Caco-2 (cell line): ENCODE measurements around the gene GALT. TPM values are rescaled to one million over a fixed set of nuclear protein-coding genes. Genes with fewer than 3 reads are reported as not detected.

ENCODE experiments used
- BruUV-seq: library from RNA; stranded (reverse); fragments of 400-500 nt; replicated peaks from 2 replicates; lab custom pipeline; 2021; lab: Mats Ljungman, UMichigan
- CTCF ChIA-PET: fragments of 300-600 bp; sonication (Branson Sonifier 250); formaldehyde crosslinking; loops from one replicate; lab custom pipeline; 2022; ENCODE audit warnings: antibody characterized with exemption; lab: Charles Lee
- POLR2A ChIA-PET: fragments of 300-600 bp; sonication (Branson Sonifier 250); formaldehyde crosslinking; loops from one replicate; lab custom pipeline; 2022; ENCODE audit warnings: antibody characterized with exemption; lab: Charles Lee
- DNase-seq, 2 experiments: peaks; one replicate each; pipeline versions ENCODE4 v3.0.0 to v3.0.0-alpha.2; 2020 to 2022
- H3K27me3 ChIP-seq: replicated peaks from 2 replicates; pipeline ENCODE4 v1.6.0; 2011; ENCODE audit warnings: low read length; ENCODE audit not compliant: control insufficient read depth, insufficient read depth
- H3K36me3 ChIP-seq: 2 replicates; pipeline ENCODE4 v1.5.1; 2011; ENCODE audit warnings: low read length; ENCODE audit not compliant: control insufficient read depth, insufficient read depth
- H3K4me1 ChIP-seq: fragments of 250-450 bp; sonication (Bioruptor Pico); 2 replicates; pipeline ENCODE4 v1.5.1; 2020; ENCODE audit warnings: mild to moderate bottlenecking
- H3K4me3 ChIP-seq: 2 replicates; pipeline ENCODE4 v1.5.1; 2011; ENCODE audit warnings: low read depth, mild to moderate bottlenecking, control low read depth, low read length
- H3K9me3 ChIP-seq: fragments of 250-450 bp; sonication (Bioruptor Pico); 2 replicates; pipeline ENCODE4 v1.5.1; 2020; ENCODE audit warnings: mild to moderate bottlenecking, moderate library complexity
- H3K27ac Mint-ChIP-seq: one replicate; pipeline ENCODE4 v1.8.0; 2022; ENCODE audit warnings: mixed read lengths; ENCODE audit not compliant: unreplicated experiment
- H3K27me3 Mint-ChIP-seq: one replicate; pipeline ENCODE4 v1.8.0; 2022; ENCODE audit warnings: mixed read lengths; ENCODE audit not compliant: insufficient read depth, unreplicated experiment
- H3K36me3 Mint-ChIP-seq: one replicate; pipeline ENCODE4 v1.8.0; 2022; ENCODE audit warnings: mild to moderate bottlenecking, mixed read lengths; ENCODE audit not compliant: insufficient read depth, unreplicated experiment
- H3K4me1 Mint-ChIP-seq: one replicate; pipeline ENCODE4 v1.8.0; 2022; ENCODE audit warnings: low read depth, mixed read lengths; ENCODE audit not compliant: unreplicated experiment
- H3K4me3 Mint-ChIP-seq: one replicate; pipeline ENCODE4 v1.8.0; 2022; ENCODE audit warnings: mild to moderate bottlenecking, moderate library complexity, mixed read lengths; ENCODE audit not compliant: unreplicated experiment
- H3K9me3 Mint-ChIP-seq: one replicate; pipeline ENCODE4 v1.8.0; 2022; ENCODE audit warnings: mixed read lengths; ENCODE audit not compliant: unreplicated experiment
- intact Hi-C: fragments of 100-400 bp; cut with micrococcal nuclease; formaldehyde crosslinking; loops from one replicate; pipeline ENCODE4 v1.10.0; 2022; ENCODE audit not compliant: unreplicated experiment
- total RNA-seq: library from RNA; stranded (reverse); gene quantifications from 2 replicates; pipeline ENCODE4 v1.2.3, GENCODE V29; 2022
- TF ChIP-seq, protein P1 (sequence below), 2 experiments: fragments of 200-600 bp in 1 of 2; IDR thresholded peaks; 1 replicate in 1 of 2; 2 replicates in 1 of 2; pipeline versions ENCODE4 v1.5.1 to v1.8.0; 2011 to 2022; ENCODE audit warnings: antibody characterized with exemption in 1 of 2, control low read depth in 1 of 2, inconsistent platforms in 1 of 2, low read depth in 1 of 2, low read length in 1 of 2, mild to moderate bottlenecking in 1 of 2, moderate library complexity in 1 of 2; ENCODE audit not compliant: insufficient read depth in 1 of 2, severe bottlenecking in 1 of 2, unreplicated experiment in 1 of 2

GALT gene
- total RNA-seq, 1 experiment from 2014 or later: 50.1 TPM

- Mint-ChIP-seq H3K4me1 (peaks cover 6% of the 10 kb centered on the region), H3K9me3 (no peaks in the 10 kb centered on the region), H3K36me3 (no peaks in the 10 kb centered on the region), H3K27me3 (peaks cover 3% of the 10 kb centered on the region), H3K27ac (no peak overlapping the region), H3K4me3 (no peak overlapping the region)
- intact Hi-C loops: no loop called here
- H3K4me1 ChIP-seq: peaks cover 4% of the 10 kb centered on the region; the same call in 1 of the 2 replicates
- POLR2A ChIA-PET: no interaction called here
- no peaks in the 10 kb centered on the region for H3K27me3 ChIP-seq
- TF ChIP-seq, protein P1, sequence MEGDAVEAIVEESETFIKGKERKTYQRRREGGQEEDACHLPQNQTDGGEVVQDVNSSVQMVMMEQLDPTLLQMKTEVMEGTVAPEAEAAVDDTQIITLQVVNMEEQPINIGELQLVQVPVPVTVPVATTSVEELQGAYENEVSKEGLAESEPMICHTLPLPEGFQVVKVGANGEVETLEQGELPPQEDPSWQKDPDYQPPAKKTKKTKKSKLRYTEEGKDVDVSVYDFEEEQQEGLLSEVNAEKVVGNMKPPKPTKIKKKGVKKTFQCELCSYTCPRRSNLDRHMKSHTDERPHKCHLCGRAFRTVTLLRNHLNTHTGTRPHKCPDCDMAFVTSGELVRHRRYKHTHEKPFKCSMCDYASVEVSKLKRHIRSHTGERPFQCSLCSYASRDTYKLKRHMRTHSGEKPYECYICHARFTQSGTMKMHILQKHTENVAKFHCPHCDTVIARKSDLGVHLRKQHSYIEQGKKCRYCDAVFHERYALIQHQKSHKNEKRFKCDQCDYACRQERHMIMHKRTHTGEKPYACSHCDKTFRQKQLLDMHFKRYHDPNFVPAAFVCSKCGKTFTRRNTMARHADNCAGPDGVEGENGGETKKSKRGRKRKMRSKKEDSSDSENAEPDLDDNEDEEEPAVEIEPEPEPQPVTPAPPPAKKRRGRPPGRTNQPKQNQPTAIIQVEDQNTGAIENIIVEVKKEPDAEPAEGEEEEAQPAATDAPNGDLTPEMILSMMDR (IDR thresholded peaks at IDR 0.05; ENCODE audit: insufficient read depth in 1 of 2, low read depth in 1 of 2, low read length in 1 of 2, severe bottlenecking in 1 of 2, unreplicated experiment in 1 of 2): no peak
- no peak overlapping the region for H3K4me3 ChIP-seq
- BruUV-seq: no TSS peak
- DNase-seq: no peak
- CTCF ChIA-PET: no interaction called here
- no peaks in the 10 kb centered on the region for H3K36me3 ChIP-seq
- H3K9me3 ChIP-seq: no peaks in the 10 kb centered on the region
Measured at GRCh38 chr9:34689116-34689470, 42.6 kb downstream of the GALT start.

DNA sequence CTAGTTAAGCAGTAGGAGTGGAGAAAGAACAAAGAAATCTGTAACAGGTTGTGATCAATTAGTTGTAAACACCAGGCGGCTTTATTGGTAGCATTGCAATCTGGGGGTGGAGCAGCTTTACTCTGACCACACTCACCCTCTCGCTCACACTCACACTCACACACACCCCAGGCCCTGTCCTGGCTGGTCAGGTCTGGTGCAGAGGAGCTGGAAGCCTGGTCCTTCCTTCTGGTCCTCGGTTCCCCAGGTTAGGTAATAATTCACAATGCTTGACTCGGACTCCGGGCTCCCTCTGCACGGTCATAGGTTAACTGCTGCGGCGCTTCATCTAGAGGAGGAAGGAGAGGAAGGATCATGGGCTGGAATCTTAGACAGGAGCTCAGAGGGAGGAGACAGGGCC lies 43.0 kb downstream of the GALT start:
- TF ChIP-seq, protein P1 (IDR thresholded peaks at IDR 0.05; ENCODE audit: insufficient read depth in 1 of 2, low read depth in 1 of 2, low read length in 1 of 2, severe bottlenecking in 1 of 2, unreplicated experiment in 1 of 2): no peak
- H3K4me1 ChIP-seq: peaks cover 4% of the 10 kb centered on the region; the same call in 1 of the 2 replicates
- Mint-ChIP-seq H3K36me3 (no peaks in the 10 kb centered on the region), H3K4me3 (no peak overlapping the region), H3K4me1 (peaks cover 6% of the 10 kb centered on the region), H3K27me3 (peaks cover 3% of the 10 kb centered on the region), H3K27ac (no peak overlapping the region), H3K9me3 (no peaks in the 10 kb centered on the region)
- H3K27me3 ChIP-seq: no peaks in the 10 kb centered on the region
- POLR2A ChIA-PET: no interaction called here
- DNase-seq: no peak
- CTCF ChIA-PET: no interaction called here
- no peaks in the 10 kb centered on the region for H3K36me3 ChIP-seq
- H3K9me3 ChIP-seq: no peaks in the 10 kb centered on the region
- intact Hi-C loops: no loop called here
- no TSS peak for BruUV-seq
- H3K4me3 ChIP-seq: no peak overlapping the region

DNA sequence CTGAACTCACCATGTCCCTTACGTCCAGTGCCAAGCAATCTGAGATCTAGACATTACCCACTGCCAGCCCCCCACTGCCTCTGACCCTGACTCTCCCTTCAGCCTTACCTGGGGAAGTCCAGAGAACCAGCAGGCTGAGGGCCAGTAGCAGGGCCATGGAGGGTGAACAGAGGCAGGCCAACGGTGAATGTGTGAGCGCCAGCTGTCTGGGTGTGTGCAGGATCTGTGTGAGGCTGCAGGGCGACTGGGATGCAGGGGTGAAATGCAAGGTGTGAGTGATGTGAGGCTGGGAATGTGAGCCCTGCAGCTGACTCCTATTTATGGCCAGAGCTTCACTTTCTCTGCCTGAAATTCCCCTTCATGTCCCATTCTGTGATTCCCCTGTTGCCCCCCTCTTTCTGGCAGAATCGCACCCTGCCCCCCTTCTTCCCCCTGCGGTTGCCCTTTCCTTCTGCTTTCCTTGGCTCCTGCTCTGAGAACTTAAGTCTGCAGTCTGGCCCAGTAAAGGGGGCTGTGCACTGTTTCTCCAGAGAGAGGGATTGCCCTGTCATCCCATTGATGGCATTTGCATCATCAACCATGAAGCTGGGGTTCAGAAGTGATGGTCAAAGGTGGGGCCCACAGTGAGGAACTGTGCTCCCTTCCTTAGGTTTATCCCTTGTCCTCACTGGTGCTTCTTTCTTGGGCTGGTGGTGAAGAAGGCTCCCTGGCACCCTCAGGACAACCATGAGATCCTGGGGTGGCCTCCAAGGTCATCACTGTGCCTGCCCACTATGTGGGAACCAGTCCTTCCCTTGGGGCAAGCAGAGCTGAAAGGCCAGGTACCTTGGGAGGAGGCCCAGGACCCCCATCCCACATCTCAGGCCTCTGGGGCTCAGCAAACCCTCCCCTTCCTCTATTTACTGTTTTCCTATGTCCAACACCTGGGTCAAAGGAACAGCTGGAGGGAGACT lies 44.8 kb downstream of the GALT start, which contains the start of gene CCL19:
TSS of gene CCL19 (minus strand) at position 294 of the 953 bp plus-strand sequence. CDS start at position 157, 137 bp downstream.
- Mint-ChIP-seq H3K27ac (no peak within 1 kb of the TSS), H3K36me3 (no peaks in the 10 kb centered on the region), H3K27me3 (peaks cover 3% of the 10 kb centered on the region), H3K9me3 (no peaks in the 10 kb centered on the region), H3K4me3 (no peak within 1 kb of the TSS), H3K4me1 (peaks cover 6% of the 10 kb centered on the region)
- Histone ChIP-seq H3K4me1 (peaks cover 4% of the 10 kb centered on the region; the same call in 1 of the 2 replicates), H3K36me3 (no peaks in the 10 kb centered on the region), H3K4me3 (no peak within 1 kb of the TSS), H3K27me3 (no peaks in the 10 kb centered on the region), H3K9me3 (no peaks in the 10 kb centered on the region)
- no TSS peak for BruUV-seq
- ChIA-PET CTCF (no interaction called here), POLR2A (no interaction called here)
- DNase-seq: no peak
- intact Hi-C loops: no loop called here
- TF ChIP-seq, protein P1 (IDR thresholded peaks at IDR 0.05; ENCODE audit: insufficient read depth in 1 of 2, low read depth in 1 of 2, low read length in 1 of 2, severe bottlenecking in 1 of 2, unreplicated experiment in 1 of 2): no peak
